Adrenal gland (tissue), 5 donors: ENCODE measurements around the gene SLC22A16.

Experiments
- POLR2A ChIP-seq, 2 donors: fragments of 450-650 bp; IDR thresholded peaks; one replicate each; pipeline ENCODE4 v1.6.1; 2017; ENCODE audit warnings: antibody characterized with exemption in 2 of 2, mild to moderate bottlenecking in 2 of 2, moderate library complexity in 1 of 2
- TF ChIP-seq, protein P1 (sequence below), 6 experiments: fragments of 450-650 bp in 4 of 6; fragments of 200-600 bp in 2 of 6; sonication (generic) in 1 of 6; IDR thresholded peaks; 1 replicate in 5 of 6; 2 replicates in 1 of 6; pipeline versions ENCODE4 v1.5.1 to v1.8.0; 2016 to 2021; ENCODE audit warnings: antibody characterized with exemption in 6 of 6, mild to moderate bottlenecking in 2 of 6, moderate library complexity in 1 of 6
- donor health status: DM: no; HTN: no; CAD: no.

- TF ChIP-seq, protein P1, sequence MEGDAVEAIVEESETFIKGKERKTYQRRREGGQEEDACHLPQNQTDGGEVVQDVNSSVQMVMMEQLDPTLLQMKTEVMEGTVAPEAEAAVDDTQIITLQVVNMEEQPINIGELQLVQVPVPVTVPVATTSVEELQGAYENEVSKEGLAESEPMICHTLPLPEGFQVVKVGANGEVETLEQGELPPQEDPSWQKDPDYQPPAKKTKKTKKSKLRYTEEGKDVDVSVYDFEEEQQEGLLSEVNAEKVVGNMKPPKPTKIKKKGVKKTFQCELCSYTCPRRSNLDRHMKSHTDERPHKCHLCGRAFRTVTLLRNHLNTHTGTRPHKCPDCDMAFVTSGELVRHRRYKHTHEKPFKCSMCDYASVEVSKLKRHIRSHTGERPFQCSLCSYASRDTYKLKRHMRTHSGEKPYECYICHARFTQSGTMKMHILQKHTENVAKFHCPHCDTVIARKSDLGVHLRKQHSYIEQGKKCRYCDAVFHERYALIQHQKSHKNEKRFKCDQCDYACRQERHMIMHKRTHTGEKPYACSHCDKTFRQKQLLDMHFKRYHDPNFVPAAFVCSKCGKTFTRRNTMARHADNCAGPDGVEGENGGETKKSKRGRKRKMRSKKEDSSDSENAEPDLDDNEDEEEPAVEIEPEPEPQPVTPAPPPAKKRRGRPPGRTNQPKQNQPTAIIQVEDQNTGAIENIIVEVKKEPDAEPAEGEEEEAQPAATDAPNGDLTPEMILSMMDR (IDR thresholded peaks at IDR 0.05) = no peak
- TF ChIP-seq POLR2A (IDR thresholded peaks at IDR 0.05) = no peak
Measured at GRCh38 chr6:110378552-110378951, 97.9 kb downstream of the SLC22A16 start.
